ENCODE results near the gene KCTD6. TPM values are rescaled to one million over a fixed set of nuclear protein-coding genes. Genes with fewer than 3 reads are reported as not detected.

The KCTD6 gene
- total RNA-seq, 1 experiment from 2014 or later, result 12.0 TPM

GRCh38 chr3:58536501-58537411 lies 44.9 kb downstream of the KCTD6 start, which contains the start of gene ACOX2:
Gene ACOX2, minus strand, starts transcription at chr3:58537190. Its CDS starts 2,084 bp downstream, at chr3:58535106.
- Histone ChIP-seq H2AFZ (ENCODE audit: low read depth, low read length, poor library complexity, severe bottlenecking) (no peak within 1 kb of the TSS), H3K4me2 (ENCODE audit: low read length) (no peak within 1 kb of the TSS), H3K9me2 (ENCODE audit: insufficient read depth) (no peaks in the 10 kb centered on the region), H4K20me1 (ENCODE audit: insufficient read depth) (no peaks in the 10 kb centered on the region), H3K9ac (ENCODE audit: low read length) (no peak within 1 kb of the TSS), H3K27me3 (ENCODE audit: insufficient read depth, low read length) (no peaks in the 10 kb centered on the region; the same call in 1 of the 2 replicates), H3K4me1 (ENCODE audit: control insufficient read depth in 1 of 2, insufficient read depth in 2 of 2, low read length in 2 of 2) (peaks cover 2 to 14% of the 10 kb centered on the region in 2 experiments; a peak in 2 of 4 replicates), H3K79me2 (ENCODE audit: insufficient read depth, low read length) (no peaks in the 10 kb centered on the region), H3K9me3 (ENCODE audit: control insufficient read depth in 1 of 2, insufficient read depth in 1 of 2, low read depth in 1 of 2, low read length in 2 of 2) (no peaks in the 10 kb centered on the region), H3K4me3 (replicated peaks in 1 of 2; ENCODE audit: low read depth in 1 of 2, low read length in 2 of 2) (no peak within 1 kb of the TSS), H3K27ac (ENCODE audit: low read depth, low read length) (no peak within 1 kb of the TSS), H3K36me3 (ENCODE audit: control insufficient read depth in 1 of 2, insufficient read depth in 2 of 2, low read length in 2 of 2) (no peaks in the 10 kb centered on the region)
- CTCF ChIA-PET, result interaction anchor here (1.2 kb wide), 1 partner anchor 231 kb away, joined by 3 read pairs; the partner anchor contains the start of genes HTD2 and RPP14
- RAD21 ChIA-PET (ENCODE audit: low non-redundant PET in 1 of 2, low total read pairs in 2 of 2, uncharacterized antibody in 2 of 2, unreplicated experiment in 2 of 2), result no interaction called here
- BruUV-seq (replicated peaks), result no TSS peak
- no peak for DNase-seq (ENCODE audit: low read depth, low spot score)
- ATAC-seq, result no peak
- TF ChIP-seq FOSL1 (IDR thresholded peaks at IDR 0.05; ENCODE audit: low read depth) (no peak), TCF7L2 (IDR thresholded peaks at IDR 0.05; ENCODE audit: borderline replicate concordance, extremely low read depth, insufficient read depth, insufficient read length) (no peak), POLR2AphosphoS5 (IDR thresholded peaks at IDR 0.05; ENCODE audit: low read depth, low read length) (no peak), EZH2 (IDR thresholded peaks at IDR 0.05) (no peak), POLR2A (IDR thresholded peaks at IDR 0.05; ENCODE audit: borderline replicate concordance, extremely low read depth, insufficient read depth, insufficient read length) (no peak), ZFX (IDR thresholded peaks at IDR 0.05) (no peak), ZNF274 (IDR thresholded peaks at IDR 0.05; ENCODE audit: low read depth, low read length) (no peak)
- TF ChIP-seq, protein P1, sequence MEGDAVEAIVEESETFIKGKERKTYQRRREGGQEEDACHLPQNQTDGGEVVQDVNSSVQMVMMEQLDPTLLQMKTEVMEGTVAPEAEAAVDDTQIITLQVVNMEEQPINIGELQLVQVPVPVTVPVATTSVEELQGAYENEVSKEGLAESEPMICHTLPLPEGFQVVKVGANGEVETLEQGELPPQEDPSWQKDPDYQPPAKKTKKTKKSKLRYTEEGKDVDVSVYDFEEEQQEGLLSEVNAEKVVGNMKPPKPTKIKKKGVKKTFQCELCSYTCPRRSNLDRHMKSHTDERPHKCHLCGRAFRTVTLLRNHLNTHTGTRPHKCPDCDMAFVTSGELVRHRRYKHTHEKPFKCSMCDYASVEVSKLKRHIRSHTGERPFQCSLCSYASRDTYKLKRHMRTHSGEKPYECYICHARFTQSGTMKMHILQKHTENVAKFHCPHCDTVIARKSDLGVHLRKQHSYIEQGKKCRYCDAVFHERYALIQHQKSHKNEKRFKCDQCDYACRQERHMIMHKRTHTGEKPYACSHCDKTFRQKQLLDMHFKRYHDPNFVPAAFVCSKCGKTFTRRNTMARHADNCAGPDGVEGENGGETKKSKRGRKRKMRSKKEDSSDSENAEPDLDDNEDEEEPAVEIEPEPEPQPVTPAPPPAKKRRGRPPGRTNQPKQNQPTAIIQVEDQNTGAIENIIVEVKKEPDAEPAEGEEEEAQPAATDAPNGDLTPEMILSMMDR (IDR thresholded peaks at IDR 0.05 in 2 of 3, conservative IDR thresholded peaks at IDR 0.05 in 1 of 3; ENCODE audit: borderline replicate concordance in 1 of 3, insufficient read depth in 1 of 3, low read depth in 2 of 3, low read length in 2 of 3), result no peak
- POLR2A ChIA-PET, result no interaction called here
- intact Hi-C loops (cut with micrococcal nuclease), result no loop called here
